ENCODE results near the gene UBE2E1.
A peak's percentile ranks its signal among the peaks of the same experiment; 100 is the strongest.

The UBE2E1 gene

GRCh38 chr3:23809840-23810342, 4.1 kb downstream of the UBE2E1 start:
- H3K4me3 ChIP-seq (ENCODE audit: low read depth, low read length), result peak overlapping the region; percentile 57
- in situ Hi-C loops (cut with HindIII; ENCODE audit: low sequenced_read_pairs), result no loop called here
- no peak for TF ChIP-seq CTCF (IDR thresholded peaks at IDR 0.05; ENCODE audit: low read depth, low read length)
- DNase-seq (ENCODE audit: low read depth, low spot score), result peak; percentile 11

GRCh38 chr3:23810343-23811184, 4.8 kb downstream of the UBE2E1 start:
- H3K4me3 ChIP-seq (ENCODE audit: low read depth, low read length), result peak overlapping the region; percentile 57
- DNase-seq (ENCODE audit: low read depth, low spot score), result peak; percentile 30
- peak; percentile 27 for TF ChIP-seq CTCF (IDR thresholded peaks at IDR 0.05; ENCODE audit: low read depth, low read length)
- in situ Hi-C loops (cut with HindIII; ENCODE audit: low sequenced_read_pairs), result no loop called here

GRCh38 chr3:23811185-23811527, 5.4 kb downstream of the UBE2E1 start:
- TF ChIP-seq CTCF (IDR thresholded peaks at IDR 0.05; ENCODE audit: low read depth, low read length), result no peak
- in situ Hi-C loops (cut with HindIII; ENCODE audit: low sequenced_read_pairs), result no loop called here
- peak overlapping the region; percentile 57 for H3K4me3 ChIP-seq (ENCODE audit: low read depth, low read length)
- no peak for DNase-seq (ENCODE audit: low read depth, low spot score)

GRCh38 chr3:23811919-23812318, 6.2 kb downstream of the UBE2E1 start:
- in situ Hi-C loops (cut with HindIII; ENCODE audit: low sequenced_read_pairs), result no loop called here
- no peak overlapping the region for H3K4me3 ChIP-seq (ENCODE audit: low read depth, low read length)

GRCh38 chr3:23815879-23816278, 10.1 kb downstream of the UBE2E1 start:
- in situ Hi-C loops (cut with HindIII; ENCODE audit: low sequenced_read_pairs), result no loop called here
- no peak for DNase-seq (ENCODE audit: low read depth, low spot score)
- no peak overlapping the region for H3K4me3 ChIP-seq (ENCODE audit: low read depth, low read length)
- no peak for TF ChIP-seq CTCF (IDR thresholded peaks at IDR 0.05; ENCODE audit: low read depth, low read length)

More at GRCh38 chr3:23811919-23812318, 6.2 kb downstream of the UBE2E1 start:
- no peak for DNase-seq (ENCODE audit: low read depth, low spot score)
- TF ChIP-seq CTCF (IDR thresholded peaks at IDR 0.05; ENCODE audit: low read depth, low read length), result no peak

GRCh38 chr3:23816721-23817120, 11.0 kb downstream of the UBE2E1 start:
- H3K4me3 ChIP-seq (ENCODE audit: low read depth, low read length), result no peak overlapping the region
- in situ Hi-C loops (cut with HindIII; ENCODE audit: low sequenced_read_pairs), result no loop called here
- no peak for DNase-seq (ENCODE audit: low read depth, low spot score)
- TF ChIP-seq CTCF (IDR thresholded peaks at IDR 0.05; ENCODE audit: low read depth, low read length), result no peak

All from astrocyte of the spinal cord (primary cell).